Effector memory CD8-positive, alpha-beta T cell (primary cell): Measurements from ENCODE around the gene OTUD6A.

Experiments
- ATAC-seq: fragments of 150-1000 bp; cut with Tn5 transposase; replicated peaks from 2 replicates; pipeline ENCODE4 v1.10.0; 2021; ENCODE audit warnings: mild to moderate bottlenecking, moderate library complexity
- DNase-seq, 3 experiments: peaks; one replicate each; pipeline ENCODE4 v3.0.0; 2021
- H3K27ac Mint-ChIP-seq, 2 donors: one replicate each; pipeline ENCODE4 v1.8.0; 2022; ENCODE audit warnings: mild to moderate bottlenecking in 2 of 2, mixed read lengths in 2 of 2, moderate library complexity in 2 of 2
- H3K27me3 Mint-ChIP-seq, 2 donors: one replicate each; pipeline ENCODE4 v1.8.0; 2022; ENCODE audit warnings: mixed read lengths in 2 of 2
- H3K36me3 Mint-ChIP-seq: one replicate; pipeline ENCODE4 v1.8.0; 2022; ENCODE audit warnings: mild to moderate bottlenecking, moderate library complexity, mixed read lengths; ENCODE audit not compliant: insufficient read depth
- H3K4me1 Mint-ChIP-seq, 2 donors: one replicate each; pipeline ENCODE4 v1.8.0; 2022; ENCODE audit warnings: low read depth in 2 of 2, mixed read lengths in 2 of 2
- H3K4me3 Mint-ChIP-seq, 2 donors: one replicate each; pipeline ENCODE4 v1.8.0; 2022; ENCODE audit warnings: mild to moderate bottlenecking in 2 of 2, mixed read lengths in 2 of 2, moderate library complexity in 2 of 2
- H3K9me3 Mint-ChIP-seq, 2 donors: one replicate each; pipeline ENCODE4 v1.8.0; 2022; ENCODE audit warnings: mixed read lengths in 2 of 2

The OTUD6A gene

DNA sequence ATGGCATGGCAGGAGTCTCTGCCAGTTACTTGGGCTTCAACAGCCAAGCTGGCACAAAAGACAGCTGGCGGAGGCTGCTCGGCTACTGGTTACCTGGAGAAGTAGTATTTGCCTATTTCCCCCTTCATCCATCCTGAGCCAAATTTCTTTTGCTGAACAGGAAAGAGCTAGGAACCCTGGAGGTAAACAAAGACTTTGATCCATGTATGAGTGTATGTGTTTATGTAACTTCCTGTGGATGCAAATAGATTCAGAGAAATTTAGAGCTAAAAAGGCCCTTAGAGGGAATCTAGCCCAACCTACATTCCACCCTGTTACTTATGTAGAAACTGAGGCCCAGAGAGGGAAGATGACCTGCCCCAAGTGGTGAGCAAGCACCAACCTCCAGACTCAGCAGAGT, 23.7 kb upstream of the OTUD6A start:
- ATAC-seq (no peak), DNase-seq (no peak)
- H3K27ac Mint-ChIP-seq, result no peak overlapping the region
- H3K4me1 Mint-ChIP-seq, result peaks cover 0 to 2% of the 10 kb centered on the region in 2 donors
- no peaks in the 10 kb centered on the region for H3K36me3 Mint-ChIP-seq
- no peak overlapping the region for H3K4me3 Mint-ChIP-seq
- no peaks in the 10 kb centered on the region for H3K27me3 Mint-ChIP-seq
- no peaks in the 10 kb centered on the region for H3K9me3 Mint-ChIP-seq

DNA sequence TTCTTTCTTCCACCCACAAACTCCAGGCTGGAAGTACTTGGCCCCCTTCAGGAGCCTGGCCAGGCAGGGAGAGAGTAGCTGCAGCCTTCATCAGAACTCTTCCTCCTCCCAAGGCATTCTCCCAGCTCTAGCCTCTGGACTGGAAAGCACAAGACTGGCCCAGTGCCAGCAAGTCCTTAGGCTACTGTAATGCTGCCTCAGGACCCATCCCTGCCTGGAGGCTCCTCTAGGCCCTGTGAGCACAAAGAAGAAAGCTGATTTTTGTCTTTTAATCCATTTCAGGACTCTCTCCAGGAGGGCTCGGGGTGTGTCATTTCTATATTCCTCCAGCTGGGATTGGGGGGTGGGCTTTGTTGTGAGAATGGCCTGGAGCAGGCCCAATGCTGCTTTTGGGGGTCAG, 23.3 kb upstream of the OTUD6A start:
- H3K9me3 Mint-ChIP-seq, result no peaks in the 10 kb centered on the region
- DNase-seq (no peak), ATAC-seq (no peak)
- H3K27me3 Mint-ChIP-seq, result no peaks in the 10 kb centered on the region
- peaks cover 0 to 1% of the 10 kb centered on the region in 2 donors for H3K4me1 Mint-ChIP-seq
- H3K27ac Mint-ChIP-seq, result no peak overlapping the region
- no peak overlapping the region for H3K4me3 Mint-ChIP-seq
- no peaks in the 10 kb centered on the region for H3K36me3 Mint-ChIP-seq

DNA sequence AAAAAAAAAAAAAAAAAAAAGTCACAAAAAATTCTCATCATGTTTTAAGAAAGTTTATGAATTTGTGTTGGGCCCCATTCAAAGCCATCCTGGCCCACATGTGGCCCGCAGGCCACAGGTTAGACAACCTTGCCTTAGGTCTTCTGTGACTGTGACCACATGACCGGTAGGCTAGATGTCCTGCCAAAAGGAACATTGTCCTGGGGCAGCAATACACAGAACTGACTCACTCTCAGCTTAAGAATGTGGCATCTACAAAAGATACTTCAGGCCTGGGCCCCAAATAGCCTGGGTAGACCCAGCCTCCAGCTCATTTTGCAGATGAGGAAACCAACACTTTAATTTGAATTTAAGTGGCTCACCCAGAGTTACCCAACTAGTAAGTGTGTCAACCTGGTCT, 22.5 kb upstream of the OTUD6A start:
- no peaks in the 10 kb centered on the region for H3K4me1 Mint-ChIP-seq
- no peaks in the 10 kb centered on the region for H3K36me3 Mint-ChIP-seq
- no peak for DNase-seq
- H3K4me3 Mint-ChIP-seq, result no peak overlapping the region
- H3K27ac Mint-ChIP-seq, result no peak overlapping the region
- H3K27me3 Mint-ChIP-seq, result no peaks in the 10 kb centered on the region
- no peaks in the 10 kb centered on the region for H3K9me3 Mint-ChIP-seq
- no peak for ATAC-seq

DNA sequence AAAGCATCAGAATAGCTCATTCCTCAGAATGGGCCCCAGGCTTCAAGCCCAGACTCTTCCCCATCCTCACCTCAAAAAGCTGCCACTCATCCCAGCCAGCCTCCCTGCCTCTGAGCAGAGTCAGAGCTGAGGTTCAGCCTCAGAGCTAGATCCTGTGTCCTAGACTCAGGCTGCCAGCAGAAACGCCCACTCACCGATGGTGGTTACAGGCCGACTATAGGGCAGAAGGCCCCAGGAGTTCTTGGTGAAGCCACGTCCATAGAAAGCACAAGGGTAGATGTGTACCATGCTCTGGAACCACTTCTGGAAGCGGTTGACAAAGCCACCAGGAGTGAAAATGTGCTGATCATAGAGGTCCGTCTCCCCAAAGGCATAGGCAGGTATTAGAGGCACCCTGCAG, 20.3 kb upstream of the OTUD6A start:
- Mint-ChIP-seq H3K27ac (no peak overlapping the region), H3K9me3 (no peaks in the 10 kb centered on the region), H3K36me3 (no peaks in the 10 kb centered on the region), H3K4me3 (no peak overlapping the region), H3K27me3 (no peaks in the 10 kb centered on the region), H3K4me1 (no peaks in the 10 kb centered on the region)
- ATAC-seq (no peak), DNase-seq (no peak)

DNA sequence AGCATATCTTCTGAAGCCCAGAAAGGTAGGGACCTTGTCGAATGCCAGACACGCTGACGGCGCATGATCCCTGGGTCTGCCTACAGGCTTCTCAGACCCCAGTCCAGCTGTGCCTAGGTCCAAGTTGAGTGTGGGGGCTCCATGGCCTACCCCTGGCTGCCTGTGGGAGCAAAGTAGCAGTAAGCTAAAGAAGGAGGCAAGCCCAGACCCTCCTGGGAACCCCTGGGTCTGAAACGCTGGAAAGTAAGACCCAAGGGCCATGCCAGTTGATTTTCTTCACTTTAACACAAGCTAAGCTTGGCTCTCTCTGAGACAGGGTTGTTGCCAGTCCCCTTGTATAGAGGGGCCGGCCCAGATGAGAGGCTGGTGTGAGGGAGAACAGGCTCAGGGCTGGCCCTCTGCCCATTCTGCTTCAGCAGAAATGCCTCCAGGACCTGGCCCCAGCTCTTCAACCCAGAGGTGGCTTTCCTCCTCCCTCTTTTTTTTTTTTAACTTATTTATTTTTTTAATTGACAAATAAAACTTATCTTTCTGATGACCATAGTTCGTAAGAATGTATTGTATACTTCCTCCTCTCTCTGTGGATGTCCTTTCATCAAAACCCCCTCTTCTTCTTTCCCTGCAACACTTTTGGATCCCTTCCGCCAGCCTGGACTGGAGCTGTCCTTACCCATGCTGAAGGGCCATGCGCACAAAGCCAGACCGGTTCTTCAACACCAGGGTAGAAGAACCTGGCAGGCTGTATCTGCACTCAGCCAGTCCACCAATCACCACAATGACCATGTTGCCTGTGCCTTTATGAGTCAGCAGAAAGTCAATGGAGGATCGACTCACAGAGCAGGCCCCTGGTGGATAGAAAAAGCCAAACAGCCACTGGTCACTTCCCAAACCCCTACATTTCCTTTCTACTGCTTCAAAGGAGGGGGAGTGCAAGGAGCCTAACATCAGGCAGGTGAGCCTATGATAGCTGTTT, 19.6 kb upstream of the OTUD6A start:
- Mint-ChIP-seq H3K9me3 (no peaks in the 10 kb centered on the region), H3K4me3 (no peak overlapping the region), H3K36me3 (no peaks in the 10 kb centered on the region), H3K4me1 (no peaks in the 10 kb centered on the region), H3K27me3 (peaks cover 2% of the 10 kb centered on the region in 2 donors), H3K27ac (no peak overlapping the region)
- DNase-seq, result no peak
- no peak for ATAC-seq

DNA sequence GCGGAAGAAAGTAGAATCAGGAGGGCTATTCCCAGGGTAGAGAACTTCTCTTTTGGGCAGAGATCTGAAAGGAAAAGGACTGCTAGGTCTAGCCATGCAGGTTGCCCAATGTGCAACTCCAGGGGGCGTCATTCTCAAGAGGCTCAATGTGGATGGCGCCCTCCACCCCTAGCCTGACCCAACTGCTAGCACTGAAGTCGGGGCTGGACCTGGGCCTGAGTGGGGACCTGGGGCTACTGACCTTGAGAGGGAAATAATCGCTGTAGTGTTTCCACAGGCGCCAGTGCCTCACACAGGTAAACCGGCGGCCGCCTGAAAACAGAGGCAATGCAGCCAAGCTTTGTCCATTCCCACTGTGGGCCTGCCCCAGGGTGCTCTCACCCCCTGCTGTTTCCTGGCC, 18.6 kb upstream of the OTUD6A start:
- DNase-seq (no peak), ATAC-seq (no peak)
- Mint-ChIP-seq H3K4me1 (no peaks in the 10 kb centered on the region), H3K36me3 (no peaks in the 10 kb centered on the region), H3K4me3 (no peak overlapping the region), H3K27ac (no peak overlapping the region), H3K9me3 (no peaks in the 10 kb centered on the region), H3K27me3 (peaks cover 11 to 12% of the 10 kb centered on the region in 2 donors)

DNA sequence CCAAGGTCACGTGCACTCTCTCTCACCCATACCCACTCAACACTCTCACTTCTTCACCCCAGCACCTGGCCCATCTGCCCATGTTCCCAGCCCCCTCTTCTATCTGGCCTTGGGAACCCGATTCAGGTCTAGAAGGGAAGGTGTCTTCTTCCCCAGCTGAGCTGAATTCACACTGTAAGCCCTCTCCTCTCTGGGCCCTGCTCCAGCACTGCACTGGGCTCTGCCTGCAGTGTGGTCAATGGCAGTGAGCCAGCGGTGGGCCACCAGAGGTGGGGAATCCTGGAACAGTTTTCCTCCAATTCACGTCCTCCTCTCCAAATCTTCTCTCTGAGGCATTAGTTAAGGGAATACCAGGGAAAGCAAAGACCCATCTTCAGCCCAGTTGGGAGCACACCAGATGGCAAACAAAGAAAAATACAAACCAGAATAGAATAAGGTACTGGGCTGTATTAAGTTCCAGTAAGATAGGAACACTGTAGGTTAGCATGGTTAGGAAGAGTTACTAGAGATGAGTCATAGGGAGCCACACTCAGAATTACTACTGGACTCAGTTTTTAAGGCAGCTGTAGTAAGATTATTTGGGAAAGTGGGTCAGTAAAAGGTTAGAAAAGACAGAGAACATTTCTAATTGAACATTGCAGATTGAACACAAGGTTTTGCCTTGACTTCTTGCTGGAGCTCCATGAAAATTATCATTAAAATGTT, 17.6 kb upstream of the OTUD6A start:
- Mint-ChIP-seq H3K4me1 (no peaks in the 10 kb centered on the region), H3K27ac (no peak overlapping the region), H3K4me3 (no peak overlapping the region), H3K27me3 (peaks cover 11 to 15% of the 10 kb centered on the region in 2 donors), H3K9me3 (no peaks in the 10 kb centered on the region), H3K36me3 (no peaks in the 10 kb centered on the region)
- no peak for DNase-seq
- ATAC-seq, result no peak

DNA sequence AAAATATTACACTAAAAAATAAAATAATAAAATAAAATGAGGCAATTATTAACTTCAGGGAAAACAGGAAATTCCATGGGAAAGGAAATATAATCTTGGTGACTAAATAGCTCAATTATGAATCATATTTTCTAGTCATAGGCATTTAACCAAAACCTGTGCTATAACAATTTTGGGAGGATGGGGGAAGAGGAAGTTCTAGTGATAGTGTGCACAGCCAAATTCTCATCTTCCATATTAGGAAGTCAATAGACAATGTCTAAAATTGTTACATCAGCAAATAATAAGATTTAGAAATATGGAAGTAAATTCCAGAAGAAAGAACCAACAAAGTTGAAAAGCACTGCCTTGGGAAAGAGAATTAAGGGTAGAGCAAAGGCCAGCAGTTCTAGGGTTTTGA, 15.3 kb upstream of the OTUD6A start:
- H3K27ac Mint-ChIP-seq, result no peak overlapping the region
- DNase-seq, result no peak
- no peaks in the 10 kb centered on the region for H3K9me3 Mint-ChIP-seq
- H3K27me3 Mint-ChIP-seq, result peaks cover 15 to 24% of the 10 kb centered on the region in 2 donors
- no peaks in the 10 kb centered on the region for H3K36me3 Mint-ChIP-seq
- H3K4me3 Mint-ChIP-seq, result no peak overlapping the region
- no peak for ATAC-seq
- no peaks in the 10 kb centered on the region for H3K4me1 Mint-ChIP-seq

DNA sequence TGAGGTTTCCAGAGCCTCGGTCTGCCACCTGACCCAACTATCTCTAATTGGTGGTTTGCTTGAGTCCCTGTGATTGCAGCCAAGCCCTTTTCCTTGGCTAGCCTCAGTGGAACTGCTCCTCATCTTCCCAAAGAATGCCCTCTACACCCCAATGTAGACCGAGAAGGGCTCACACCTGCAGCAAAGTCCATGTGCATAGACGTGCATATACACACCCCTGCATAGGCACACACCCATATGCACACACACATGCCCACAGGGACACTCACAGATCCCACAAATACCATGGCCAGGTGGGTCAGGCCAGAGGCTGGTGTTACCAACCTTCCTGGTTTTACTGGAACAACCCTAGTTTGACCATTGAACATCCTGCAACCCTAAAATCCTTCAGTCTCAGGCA, 12.9 kb upstream of the OTUD6A start:
- Mint-ChIP-seq H3K27ac (no peak overlapping the region), H3K4me3 (no peak overlapping the region), H3K9me3 (no peaks in the 10 kb centered on the region), H3K27me3 (peaks cover 24 to 37% of the 10 kb centered on the region in 2 donors), H3K36me3 (no peaks in the 10 kb centered on the region), H3K4me1 (no peaks in the 10 kb centered on the region)
- no peak for DNase-seq
- ATAC-seq, result no peak

DNA sequence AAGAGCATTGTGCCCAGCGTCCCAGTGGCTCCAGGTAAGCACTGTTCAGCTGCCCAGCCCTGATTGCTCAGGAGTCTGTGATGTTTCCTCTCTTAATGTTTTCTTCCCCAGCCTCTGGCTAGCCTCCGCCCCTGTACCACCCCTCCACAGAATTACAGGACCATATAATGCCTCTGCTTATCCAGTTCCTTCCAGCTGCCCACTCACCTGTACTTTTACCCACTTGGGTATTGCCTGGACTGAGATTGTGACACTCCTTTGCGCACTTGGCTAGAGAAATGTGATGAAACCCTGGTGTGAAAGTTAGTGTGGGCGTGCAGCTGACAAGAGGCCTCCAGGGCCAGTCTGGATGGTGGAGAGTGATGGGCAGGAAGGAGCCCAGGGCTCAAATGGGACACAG, 12.3 kb upstream of the OTUD6A start, which contains the start of gene AWAT2:
TSS of gene AWAT2 (minus strand) at position 14 of the 400 bp plus-strand sequence. CDS start at position 8, 6 bp downstream.
- ATAC-seq (no peak), DNase-seq (no peak)
- Mint-ChIP-seq H3K4me3 (no peak within 1 kb of the TSS), H3K36me3 (no peaks in the 10 kb centered on the region), H3K9me3 (no peaks in the 10 kb centered on the region), H3K4me1 (no peaks in the 10 kb centered on the region), H3K27me3 (peaks cover 24 to 37% of the 10 kb centered on the region in 2 donors), H3K27ac (no peak within 1 kb of the TSS)

DNA sequence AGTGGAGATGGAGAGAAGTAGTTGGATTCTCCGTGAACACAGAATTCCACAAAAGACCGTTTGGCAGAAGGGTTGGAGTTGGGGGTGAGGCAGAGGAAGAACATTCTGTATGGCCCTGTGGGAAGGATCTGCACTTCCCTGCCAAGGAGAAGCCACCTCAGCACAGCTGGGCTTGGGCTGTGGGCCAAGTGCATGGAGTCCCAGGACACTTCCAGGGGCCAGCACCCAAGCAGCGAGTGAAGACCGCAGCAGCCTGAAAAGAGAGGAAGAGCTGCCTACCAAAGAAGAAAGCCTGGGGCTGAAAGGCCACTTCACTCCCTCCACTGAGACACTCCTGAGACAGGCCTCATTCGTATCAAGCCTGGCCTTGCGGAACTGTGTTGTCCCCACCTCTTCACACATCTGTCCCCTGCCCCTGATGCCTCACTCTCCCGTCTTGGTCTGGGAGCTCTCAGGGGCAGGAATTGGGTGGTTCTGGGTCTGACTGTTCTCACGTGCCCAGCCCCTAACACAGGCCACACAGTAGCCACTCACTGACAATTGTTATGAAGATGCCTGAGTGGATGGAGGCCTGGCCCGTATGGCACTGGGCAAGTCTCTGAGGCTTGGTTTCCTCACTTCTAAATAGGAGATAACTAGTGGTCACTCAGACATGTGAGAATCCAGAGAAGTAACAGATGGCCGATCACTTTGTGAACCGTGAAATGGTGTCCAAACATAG, 9.2 kb upstream of the OTUD6A start:
- H3K4me1 Mint-ChIP-seq, result no peaks in the 10 kb centered on the region
- no peaks in the 10 kb centered on the region for H3K9me3 Mint-ChIP-seq
- peaks cover 18 to 32% of the 10 kb centered on the region in 2 donors for H3K27me3 Mint-ChIP-seq
- no peak overlapping the region for H3K4me3 Mint-ChIP-seq
- no peak overlapping the region for H3K27ac Mint-ChIP-seq
- DNase-seq, result no peak
- ATAC-seq, result no peak
- no peaks in the 10 kb centered on the region for H3K36me3 Mint-ChIP-seq

DNA sequence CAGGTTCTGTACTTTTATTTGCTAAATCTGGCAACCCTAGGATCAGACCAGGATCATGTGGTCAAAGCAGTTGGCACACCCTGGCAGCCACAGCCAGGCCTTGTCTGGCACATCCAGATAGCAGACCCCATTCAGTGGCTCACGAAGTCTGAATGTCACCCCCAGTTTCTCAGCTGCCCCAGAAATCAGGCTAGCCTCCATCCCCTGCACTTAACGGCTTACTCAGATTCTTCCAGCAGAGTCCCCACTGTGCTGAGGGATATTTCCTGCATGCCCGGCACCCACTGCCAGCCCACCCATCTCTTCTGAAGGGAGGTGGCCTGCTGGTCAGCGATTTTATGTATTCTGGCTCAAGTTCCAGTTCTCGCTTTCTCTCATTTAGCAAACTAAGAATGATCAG, 7.9 kb upstream of the OTUD6A start:
- no peaks in the 10 kb centered on the region for H3K36me3 Mint-ChIP-seq
- no peak overlapping the region for H3K27ac Mint-ChIP-seq
- ATAC-seq (no peak), DNase-seq (no peak)
- H3K4me3 Mint-ChIP-seq, result no peak overlapping the region
- H3K9me3 Mint-ChIP-seq, result no peaks in the 10 kb centered on the region
- peaks cover 13 to 25% of the 10 kb centered on the region in 2 donors for H3K27me3 Mint-ChIP-seq
- no peaks in the 10 kb centered on the region for H3K4me1 Mint-ChIP-seq

DNA sequence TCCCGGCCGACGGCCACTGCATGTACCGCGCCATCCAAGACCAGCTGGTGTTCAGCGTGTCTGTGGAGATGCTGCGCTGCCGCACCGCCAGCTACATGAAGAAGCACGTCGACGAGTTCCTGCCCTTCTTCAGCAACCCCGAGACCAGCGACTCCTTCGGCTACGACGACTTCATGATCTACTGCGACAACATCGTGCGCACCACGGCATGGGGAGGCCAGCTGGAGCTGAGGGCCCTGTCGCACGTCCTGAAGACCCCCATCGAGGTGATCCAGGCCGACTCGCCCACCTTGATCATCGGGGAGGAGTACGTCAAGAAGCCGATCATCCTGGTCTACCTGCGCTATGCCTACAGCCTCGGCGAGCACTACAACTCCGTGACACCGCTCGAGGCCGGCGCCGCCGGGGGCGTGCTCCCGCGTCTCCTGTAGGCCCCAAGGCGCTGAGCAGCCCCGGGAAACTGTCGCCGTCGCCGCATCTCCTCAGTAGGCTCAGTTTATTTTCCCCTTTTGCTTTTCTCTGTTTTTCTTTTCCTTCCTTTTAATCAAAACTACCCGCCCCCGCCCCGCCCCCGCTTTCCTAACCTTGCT, 799 bp downstream of the OTUD6A start:
- no peak for ATAC-seq
- no peaks in the 10 kb centered on the region for H3K4me1 Mint-ChIP-seq
- no peak overlapping the region for H3K4me3 Mint-ChIP-seq
- peaks cover 19 to 29% of the 10 kb centered on the region in 2 donors for H3K27me3 Mint-ChIP-seq
- H3K27ac Mint-ChIP-seq, result no peak overlapping the region
- no peaks in the 10 kb centered on the region for H3K36me3 Mint-ChIP-seq
- DNase-seq, result no peak
- H3K9me3 Mint-ChIP-seq, result no peaks in the 10 kb centered on the region
